SU-DHL-6 (cell line): ENCODE results near the gene MAP1LC3B2.

Experiments used
- EZH2phosphoT487 ChIP-seq: fragments of 200-600 bp; sonication (generic), shearing (Covaris generic); conservative IDR thresholded peaks from 2 replicates; pipeline ENCODE4 v1.6.1; 2018; ENCODE audit warnings: mild to moderate bottlenecking, antibody characterized with exemption, low read length, moderate library complexity, mixed read lengths
- TF ChIP-seq, protein P1 (sequence below): fragments of 200-600 bp; sonication (generic); IDR thresholded peaks from one replicate; pipeline ENCODE4 v1.5.1; 2017; ENCODE audit warnings: antibody characterized with exemption, mild to moderate bottlenecking, low read length, moderate library complexity; ENCODE audit not compliant: insufficient read depth, poor library complexity, severe bottlenecking

DNA sequence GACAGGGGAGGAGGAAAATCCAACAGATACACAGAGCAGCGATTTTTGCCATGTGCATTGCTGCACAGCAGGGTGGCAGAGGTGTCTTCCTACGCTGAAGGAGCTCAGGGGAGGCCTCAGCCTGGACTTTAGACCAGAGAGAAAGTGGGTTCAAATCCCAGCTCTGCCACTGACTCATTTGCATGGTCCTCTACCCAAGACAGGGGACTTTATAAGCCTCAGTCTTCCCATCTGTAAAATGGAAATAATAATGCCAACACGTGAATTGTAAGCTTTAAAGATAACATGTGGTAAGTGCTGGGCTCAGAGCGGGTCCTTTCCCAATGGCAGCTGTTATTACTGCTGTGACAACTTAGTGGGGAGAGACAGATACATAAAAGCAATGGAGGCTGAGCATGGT lies 62.0 kb downstream of the MAP1LC3B2 start:
- TF ChIP-seq, protein P1, sequence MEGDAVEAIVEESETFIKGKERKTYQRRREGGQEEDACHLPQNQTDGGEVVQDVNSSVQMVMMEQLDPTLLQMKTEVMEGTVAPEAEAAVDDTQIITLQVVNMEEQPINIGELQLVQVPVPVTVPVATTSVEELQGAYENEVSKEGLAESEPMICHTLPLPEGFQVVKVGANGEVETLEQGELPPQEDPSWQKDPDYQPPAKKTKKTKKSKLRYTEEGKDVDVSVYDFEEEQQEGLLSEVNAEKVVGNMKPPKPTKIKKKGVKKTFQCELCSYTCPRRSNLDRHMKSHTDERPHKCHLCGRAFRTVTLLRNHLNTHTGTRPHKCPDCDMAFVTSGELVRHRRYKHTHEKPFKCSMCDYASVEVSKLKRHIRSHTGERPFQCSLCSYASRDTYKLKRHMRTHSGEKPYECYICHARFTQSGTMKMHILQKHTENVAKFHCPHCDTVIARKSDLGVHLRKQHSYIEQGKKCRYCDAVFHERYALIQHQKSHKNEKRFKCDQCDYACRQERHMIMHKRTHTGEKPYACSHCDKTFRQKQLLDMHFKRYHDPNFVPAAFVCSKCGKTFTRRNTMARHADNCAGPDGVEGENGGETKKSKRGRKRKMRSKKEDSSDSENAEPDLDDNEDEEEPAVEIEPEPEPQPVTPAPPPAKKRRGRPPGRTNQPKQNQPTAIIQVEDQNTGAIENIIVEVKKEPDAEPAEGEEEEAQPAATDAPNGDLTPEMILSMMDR = no peak
- TF ChIP-seq EZH2phosphoT487 = no peak
